Kidney epithelial cell (primary cell): ENCODE data around the gene NWD2. TPM values are rescaled to one million over a fixed set of nuclear protein-coding genes. Genes with fewer than 3 reads are reported as not detected.
"Not testable (repeated sequence)": the region's sequence is repeated elsewhere in the genome, so short reads cannot be mapped to it uniquely, and the experiment has no call there.

Experiments
- DNase-seq: peaks from one replicate; pipeline ENCODE4 v3.0.0-alpha.2; 2010; ENCODE audit warnings: low read depth
- H3K27me3 ChIP-seq: 2 replicates; pipeline ENCODE4 v1.6.0; 2011; ENCODE audit warnings: low read length; ENCODE audit not compliant: control insufficient read depth, insufficient read depth
- H3K36me3 ChIP-seq: 2 replicates; pipeline ENCODE4 v1.5.1; 2011; ENCODE audit warnings: low read length; ENCODE audit not compliant: control insufficient read depth, insufficient read depth
- H3K4me3 ChIP-seq: 2 replicates; pipeline ENCODE4 v1.5.1; 2011; ENCODE audit warnings: low read depth, mild to moderate bottlenecking, control low read depth, low read length
- CTCF ChIP-seq: IDR thresholded peaks from 2 replicates; pipeline ENCODE4 v1.5.1; 2011; ENCODE audit warnings: mild to moderate bottlenecking, moderate library complexity, low read length, control low read depth, inconsistent platforms; ENCODE audit not compliant: insufficient read depth, poor library complexity, severe bottlenecking
- total RNA-seq: library from RNA; depleted of rRNA; stranded (reverse); fragments of >200 nt; gene quantifications from 2 replicates; pipeline ENCODE4 v1.2.3, GENCODE V29; 2015

Gene NWD2
- 0.04 and 0.07 TPM in 2 replicates for total RNA-seq

- DNase-seq, result no peak
- no peak for TF ChIP-seq CTCF
- Histone ChIP-seq H3K4me3 (no peak within 1 kb of the TSS), H3K27me3 (peaks cover 41% of the 10 kb centered on the region), H3K36me3 (no peaks in the 10 kb centered on the region)
Observed at GRCh38 chr4:37244583-37245390, at the start of gene NWD2. TSS of gene NWD2 (plus strand) at chr4:37244743. CDS start at chr4:37245068, 325 bp downstream.

- DNase-seq, result no peak
- no peak for TF ChIP-seq CTCF
- Histone ChIP-seq H3K4me3 (no peak overlapping the region), H3K36me3 (no peaks in the 10 kb centered on the region), H3K27me3 (no peaks in the 10 kb centered on the region)
Observed at GRCh38 chr4:37197899-37198298, 46.6 kb upstream of the NWD2 start.

GRCh38 chr4:37204740-37205139 is 39.8 kb upstream of the NWD2 start:
- not testable (repeated sequence) for H3K4me3 ChIP-seq, DNase-seq, H3K36me3 ChIP-seq, H3K27me3 ChIP-seq

- Histone ChIP-seq H3K36me3 (no peaks in the 10 kb centered on the region), H3K4me3 (no peak overlapping the region), H3K27me3 (no peaks in the 10 kb centered on the region)
- DNase-seq, result no peak
- TF ChIP-seq CTCF, result no peak
Observed at GRCh38 chr4:37216209-37216608, 28.3 kb upstream of the NWD2 start.

- H3K27me3 ChIP-seq, result no peaks in the 10 kb centered on the region
- H3K36me3 ChIP-seq, result no peaks in the 10 kb centered on the region
Observed at GRCh38 chr4:37219242-37219641, 25.3 kb upstream of the NWD2 start.

GRCh38 chr4:37219990-37220389 is 24.6 kb upstream of the NWD2 start:
- H3K27me3 ChIP-seq, result no peaks in the 10 kb centered on the region
- no peak for TF ChIP-seq CTCF
- H3K4me3 ChIP-seq, result no peak overlapping the region
- H3K36me3 ChIP-seq, result no peaks in the 10 kb centered on the region
- DNase-seq, result no peak

More at GRCh38 chr4:37219242-37219641, 25.3 kb upstream of the NWD2 start:
- DNase-seq, result no peak
- no peak for TF ChIP-seq CTCF
- H3K4me3 ChIP-seq, result no peak overlapping the region
